ENCODE data around the gene MARCHF2. TPM values are rescaled to one million over a fixed set of nuclear protein-coding genes. Genes with fewer than 3 reads are reported as not detected.

MARCHF2 gene
- total RNA-seq, 2 experiments from 2014 or later = 20.0 to 22.2 TPM

GRCh38 chr19:8453616-8454015, 40.5 kb downstream of the MARCHF2 start:
- Mint-ChIP-seq H3K27ac (no peak overlapping the region), H3K4me1 (ENCODE audit: low read depth) (peaks cover 89% of the 10 kb centered on the region), H3K36me3 (ENCODE audit: low read depth) (peaks cover 87% of the 10 kb centered on the region), H3K4me3 (peak overlapping the region; percentile 34), H3K27me3 (no peaks in the 10 kb centered on the region), H3K9me3 (no peaks in the 10 kb centered on the region)
- H3K9me3 ChIP-seq (ENCODE audit: control insufficient read depth in 1 of 2, insufficient read depth in 1 of 2, low read length in 2 of 2) = no peaks in the 10 kb centered on the region
- CTCF ChIA-PET = interaction anchor here (1.2 kb wide), 1 partner anchor 10 kb away, joined by 3 read pairs; no protein-coding TSS in a partner anchor
- peaks cover 71% of the 10 kb centered on the region for H3K4me1 ChIP-seq (ENCODE audit: insufficient read depth, low read length)
- no peak overlapping the region for H3K27ac ChIP-seq (ENCODE audit: low read depth in 1 of 2, low read length in 2 of 2)
- H3K4me3 ChIP-seq (ENCODE audit: low read length) = no peak overlapping the region
- DNase-seq = no peak
- no peaks in the 10 kb centered on the region for H3K27me3 ChIP-seq (ENCODE audit: control insufficient read depth in 1 of 2, insufficient read depth in 2 of 2, low read length in 2 of 2)
- H3K36me3 ChIP-seq (ENCODE audit: insufficient read depth, low read length) = peaks cover 62% of the 10 kb centered on the region
- intact Hi-C loops (cut with DNase I, micrococcal nuclease) = loop anchor here in 1 of 2 experiments (5.0 kb wide), 1 partner anchor 34 kb away; no protein-coding TSS in a partner anchor
- ATAC-seq (ENCODE audit: poor library complexity) = no peak
- POLR2A ChIA-PET = interaction anchor here (0.9 to 1.3 kb wide), 2 partner anchors 8 to 9 kb away, joined by 4 to 5 read pairs; partner anchors contain the start of gene HNRNPM
- no peak for TF ChIP-seq CTCF (IDR thresholded peaks at IDR 0.05)

- intact Hi-C loops (cut with DNase I, micrococcal nuclease) = loop anchor here in 1 of 2 experiments (5.0 kb wide), 1 partner anchor 33 kb away; no protein-coding TSS in a partner anchor
These were observed 41.1 kb downstream of the MARCHF2 start for GRCh38 chr19:8454218-8454617.

GRCh38 chr19:8455018-8455417, 41.9 kb downstream of the MARCHF2 start:
- H3K4me3 Mint-ChIP-seq = peak overlapping the region; percentile 15
- Histone ChIP-seq H3K27me3 (ENCODE audit: control insufficient read depth in 1 of 2, insufficient read depth in 2 of 2, low read length in 2 of 2) (no peaks in the 10 kb centered on the region), H3K4me1 (ENCODE audit: insufficient read depth, low read length) (peaks cover 70% of the 10 kb centered on the region), H3K9me3 (ENCODE audit: control insufficient read depth in 1 of 2, insufficient read depth in 1 of 2, low read length in 2 of 2) (no peaks in the 10 kb centered on the region), H3K27ac (ENCODE audit: low read depth in 1 of 2, low read length in 2 of 2) (no peak overlapping the region), H3K4me3 (ENCODE audit: low read length) (no peak overlapping the region), H3K36me3 (ENCODE audit: insufficient read depth, low read length) (peaks cover 69% of the 10 kb centered on the region)
- H3K9me3 Mint-ChIP-seq = no peaks in the 10 kb centered on the region
- peak overlapping the region; percentile 55 for H3K27ac Mint-ChIP-seq
- H3K36me3 Mint-ChIP-seq (ENCODE audit: low read depth) = peaks cover 92% of the 10 kb centered on the region
- DNase-seq = no peak
- intact Hi-C loops (cut with DNase I, micrococcal nuclease) = no loop called here
- H3K4me1 Mint-ChIP-seq (ENCODE audit: low read depth) = peaks cover 92% of the 10 kb centered on the region
- ChIA-PET CTCF (no interaction called here), POLR2A (interaction anchor here (1.3 kb wide), 1 partner anchor 9 kb away, joined by 5 read pairs; no protein-coding TSS in a partner anchor)
- TF ChIP-seq CTCF (IDR thresholded peaks at IDR 0.05) = no peak
- ATAC-seq (ENCODE audit: poor library complexity) = no peak
- H3K27me3 Mint-ChIP-seq = no peaks in the 10 kb centered on the region

More at GRCh38 chr19:8454218-8454617, 41.1 kb downstream of the MARCHF2 start:
- Histone ChIP-seq H3K27ac (ENCODE audit: low read depth in 1 of 2, low read length in 2 of 2) (no peak overlapping the region), H3K9me3 (ENCODE audit: control insufficient read depth in 1 of 2, insufficient read depth in 1 of 2, low read length in 2 of 2) (no peaks in the 10 kb centered on the region), H3K36me3 (ENCODE audit: insufficient read depth, low read length) (peaks cover 65% of the 10 kb centered on the region), H3K4me1 (ENCODE audit: insufficient read depth, low read length) (peaks cover 70% of the 10 kb centered on the region), H3K27me3 (ENCODE audit: control insufficient read depth in 1 of 2, insufficient read depth in 2 of 2, low read length in 2 of 2) (no peaks in the 10 kb centered on the region), H3K4me3 (ENCODE audit: low read length) (no peak overlapping the region)
- POLR2A ChIA-PET = interaction anchor here (1.3 kb wide), 1 partner anchor 8 kb away, joined by 5 read pairs; no protein-coding TSS in a partner anchor
- CTCF ChIA-PET = no interaction called here
- Mint-ChIP-seq H3K4me3 (no peak overlapping the region), H3K27ac (no peak overlapping the region), H3K9me3 (no peaks in the 10 kb centered on the region), H3K36me3 (ENCODE audit: low read depth) (peaks cover 88% of the 10 kb centered on the region), H3K27me3 (no peaks in the 10 kb centered on the region), H3K4me1 (ENCODE audit: low read depth) (peaks cover 90% of the 10 kb centered on the region)
- ATAC-seq (ENCODE audit: poor library complexity) (no peak), DNase-seq (no peak)
- TF ChIP-seq CTCF (IDR thresholded peaks at IDR 0.05) = no peak

Measured in CD4-positive, alpha-beta T cell (primary cell).